H1 (cell line): Measurements from ENCODE around the gene RFT1. TPM values are rescaled to one million over a fixed set of nuclear protein-coding genes. Genes with fewer than 3 reads are reported as not detected.

Experiments
- BRCA1 ChIP-seq: IDR thresholded peaks from 2 replicates; pipeline ENCODE4 v1.6.1; 2012; ENCODE audit warnings: low read depth, low read length, improper control_type of control experiment
- CTBP2 ChIP-seq: IDR thresholded peaks from 2 replicates; pipeline ENCODE4 v1.7.0; 2011; ENCODE audit warnings: borderline replicate concordance, mild to moderate bottlenecking, moderate library complexity, mixed read lengths, low read length; ENCODE audit not compliant: insufficient read depth, insufficient read length
- EZH2 ChIP-seq: fragments of 200-600 bp; sonication (generic); IDR thresholded peaks from 2 replicates; pipeline ENCODE4 v1.7.1; 2012; ENCODE audit warnings: low read depth, mild to moderate bottlenecking, moderate library complexity, low read length, inconsistent platforms; ENCODE audit not compliant: severe bottlenecking
- JUN ChIP-seq: IDR thresholded peaks from 2 replicates; pipeline ENCODE4 v1.6.1; 2011; ENCODE audit warnings: low read depth, mild to moderate bottlenecking, improper control_type of control experiment, low read length
- JUND ChIP-seq: IDR thresholded peaks from 2 replicates; pipeline ENCODE4 v1.6.1; 2011; ENCODE audit warnings: mild to moderate bottlenecking, improper control_type of control experiment, low read length
- POLR2A ChIP-seq, 2 experiments: IDR thresholded peaks; 1 replicate in 1 of 2; 2 replicates in 1 of 2; pipeline ENCODE4 v1.6.1; 2011; ENCODE audit warnings: low read depth in 2 of 2, low read length in 2 of 2, mild to moderate bottlenecking in 2 of 2; ENCODE audit errors: control extremely low read depth in 1 of 2
- SP4 ChIP-seq: IDR thresholded peaks from 2 replicates; pipeline ENCODE4 v1.6.1; 2012; ENCODE audit warnings: low read length, inconsistent platforms
- TAF1 ChIP-seq: IDR thresholded peaks from 2 replicates; pipeline ENCODE4 v1.6.1; 2011; ENCODE audit warnings: mild to moderate bottlenecking, low read depth, low read length
- TCF12 ChIP-seq: IDR thresholded peaks from 2 replicates; pipeline ENCODE4 v1.6.1; 2011; ENCODE audit warnings: low read depth, mild to moderate bottlenecking, low read length
- polyA plus RNA-seq, 7 experiments: library from polyadenylated mRNA; depleted of rRNA in 3 of 7; stranded (reverse) in 5 of 7; unstranded in 2 of 7; fragments of >200 nt in 5 of 7; fragments of 200-250 nt in 2 of 7; gene quantifications; 1 replicate in 5 of 7; 2 replicates in 1 of 7; 4 replicates in 1 of 7; pipeline versions ENCODE4 v1.2.1 to v1.2.3, GENCODE V29; 2011 to 2013; ENCODE audit warnings: missing spikeins in 2 of 7, mixed read lengths in 2 of 7
- total RNA-seq: library from RNA; stranded (reverse); fragmentation: NEBNext Ultra II Directional; extraction: Animal tissue kit (Norgen Biotek cat#: 25700); gene quantifications from 2 replicates; pipeline ENCODE4 v1.2.1, GENCODE V29; 2021
- TF ChIP-seq, protein P1 (sequence below): fragments of 300-600 bp; sonication (generic); IDR thresholded peaks from 2 replicates; pipeline ENCODE4 v1.7.1; 2012; ENCODE audit warnings: low read length, moderate library complexity, mild to moderate bottlenecking, inconsistent platforms; ENCODE audit not compliant: insufficient replicate concordance

The RFT1 gene
- total and polyA plus RNA-seq, 2 of the 8 experiments (the other 6 are each of a cell fraction or from before 2014, with no cell fraction given): 27.7 to 42.4 TPM

DNA sequence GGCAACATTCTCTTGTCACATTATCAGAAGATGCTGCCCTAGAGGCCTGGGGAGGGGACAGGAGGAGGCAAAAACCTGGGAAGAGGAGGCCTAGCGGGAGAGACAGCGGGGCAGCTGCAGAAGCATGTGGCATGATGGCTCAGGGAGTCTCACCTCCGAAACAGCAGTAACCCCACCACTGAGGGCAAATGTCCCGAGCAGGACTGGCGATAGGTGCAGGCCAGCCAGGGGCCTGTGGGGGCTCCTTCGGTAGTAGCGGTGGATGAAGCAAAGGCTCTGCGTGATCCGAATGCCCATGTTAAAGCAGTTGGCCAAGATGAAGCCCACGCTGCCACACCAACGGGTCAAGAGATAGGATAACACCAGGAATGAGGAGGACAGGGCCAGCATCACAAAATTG is 38.0 kb downstream of the RFT1 start (continued):
- TF ChIP-seq, protein P1, sequence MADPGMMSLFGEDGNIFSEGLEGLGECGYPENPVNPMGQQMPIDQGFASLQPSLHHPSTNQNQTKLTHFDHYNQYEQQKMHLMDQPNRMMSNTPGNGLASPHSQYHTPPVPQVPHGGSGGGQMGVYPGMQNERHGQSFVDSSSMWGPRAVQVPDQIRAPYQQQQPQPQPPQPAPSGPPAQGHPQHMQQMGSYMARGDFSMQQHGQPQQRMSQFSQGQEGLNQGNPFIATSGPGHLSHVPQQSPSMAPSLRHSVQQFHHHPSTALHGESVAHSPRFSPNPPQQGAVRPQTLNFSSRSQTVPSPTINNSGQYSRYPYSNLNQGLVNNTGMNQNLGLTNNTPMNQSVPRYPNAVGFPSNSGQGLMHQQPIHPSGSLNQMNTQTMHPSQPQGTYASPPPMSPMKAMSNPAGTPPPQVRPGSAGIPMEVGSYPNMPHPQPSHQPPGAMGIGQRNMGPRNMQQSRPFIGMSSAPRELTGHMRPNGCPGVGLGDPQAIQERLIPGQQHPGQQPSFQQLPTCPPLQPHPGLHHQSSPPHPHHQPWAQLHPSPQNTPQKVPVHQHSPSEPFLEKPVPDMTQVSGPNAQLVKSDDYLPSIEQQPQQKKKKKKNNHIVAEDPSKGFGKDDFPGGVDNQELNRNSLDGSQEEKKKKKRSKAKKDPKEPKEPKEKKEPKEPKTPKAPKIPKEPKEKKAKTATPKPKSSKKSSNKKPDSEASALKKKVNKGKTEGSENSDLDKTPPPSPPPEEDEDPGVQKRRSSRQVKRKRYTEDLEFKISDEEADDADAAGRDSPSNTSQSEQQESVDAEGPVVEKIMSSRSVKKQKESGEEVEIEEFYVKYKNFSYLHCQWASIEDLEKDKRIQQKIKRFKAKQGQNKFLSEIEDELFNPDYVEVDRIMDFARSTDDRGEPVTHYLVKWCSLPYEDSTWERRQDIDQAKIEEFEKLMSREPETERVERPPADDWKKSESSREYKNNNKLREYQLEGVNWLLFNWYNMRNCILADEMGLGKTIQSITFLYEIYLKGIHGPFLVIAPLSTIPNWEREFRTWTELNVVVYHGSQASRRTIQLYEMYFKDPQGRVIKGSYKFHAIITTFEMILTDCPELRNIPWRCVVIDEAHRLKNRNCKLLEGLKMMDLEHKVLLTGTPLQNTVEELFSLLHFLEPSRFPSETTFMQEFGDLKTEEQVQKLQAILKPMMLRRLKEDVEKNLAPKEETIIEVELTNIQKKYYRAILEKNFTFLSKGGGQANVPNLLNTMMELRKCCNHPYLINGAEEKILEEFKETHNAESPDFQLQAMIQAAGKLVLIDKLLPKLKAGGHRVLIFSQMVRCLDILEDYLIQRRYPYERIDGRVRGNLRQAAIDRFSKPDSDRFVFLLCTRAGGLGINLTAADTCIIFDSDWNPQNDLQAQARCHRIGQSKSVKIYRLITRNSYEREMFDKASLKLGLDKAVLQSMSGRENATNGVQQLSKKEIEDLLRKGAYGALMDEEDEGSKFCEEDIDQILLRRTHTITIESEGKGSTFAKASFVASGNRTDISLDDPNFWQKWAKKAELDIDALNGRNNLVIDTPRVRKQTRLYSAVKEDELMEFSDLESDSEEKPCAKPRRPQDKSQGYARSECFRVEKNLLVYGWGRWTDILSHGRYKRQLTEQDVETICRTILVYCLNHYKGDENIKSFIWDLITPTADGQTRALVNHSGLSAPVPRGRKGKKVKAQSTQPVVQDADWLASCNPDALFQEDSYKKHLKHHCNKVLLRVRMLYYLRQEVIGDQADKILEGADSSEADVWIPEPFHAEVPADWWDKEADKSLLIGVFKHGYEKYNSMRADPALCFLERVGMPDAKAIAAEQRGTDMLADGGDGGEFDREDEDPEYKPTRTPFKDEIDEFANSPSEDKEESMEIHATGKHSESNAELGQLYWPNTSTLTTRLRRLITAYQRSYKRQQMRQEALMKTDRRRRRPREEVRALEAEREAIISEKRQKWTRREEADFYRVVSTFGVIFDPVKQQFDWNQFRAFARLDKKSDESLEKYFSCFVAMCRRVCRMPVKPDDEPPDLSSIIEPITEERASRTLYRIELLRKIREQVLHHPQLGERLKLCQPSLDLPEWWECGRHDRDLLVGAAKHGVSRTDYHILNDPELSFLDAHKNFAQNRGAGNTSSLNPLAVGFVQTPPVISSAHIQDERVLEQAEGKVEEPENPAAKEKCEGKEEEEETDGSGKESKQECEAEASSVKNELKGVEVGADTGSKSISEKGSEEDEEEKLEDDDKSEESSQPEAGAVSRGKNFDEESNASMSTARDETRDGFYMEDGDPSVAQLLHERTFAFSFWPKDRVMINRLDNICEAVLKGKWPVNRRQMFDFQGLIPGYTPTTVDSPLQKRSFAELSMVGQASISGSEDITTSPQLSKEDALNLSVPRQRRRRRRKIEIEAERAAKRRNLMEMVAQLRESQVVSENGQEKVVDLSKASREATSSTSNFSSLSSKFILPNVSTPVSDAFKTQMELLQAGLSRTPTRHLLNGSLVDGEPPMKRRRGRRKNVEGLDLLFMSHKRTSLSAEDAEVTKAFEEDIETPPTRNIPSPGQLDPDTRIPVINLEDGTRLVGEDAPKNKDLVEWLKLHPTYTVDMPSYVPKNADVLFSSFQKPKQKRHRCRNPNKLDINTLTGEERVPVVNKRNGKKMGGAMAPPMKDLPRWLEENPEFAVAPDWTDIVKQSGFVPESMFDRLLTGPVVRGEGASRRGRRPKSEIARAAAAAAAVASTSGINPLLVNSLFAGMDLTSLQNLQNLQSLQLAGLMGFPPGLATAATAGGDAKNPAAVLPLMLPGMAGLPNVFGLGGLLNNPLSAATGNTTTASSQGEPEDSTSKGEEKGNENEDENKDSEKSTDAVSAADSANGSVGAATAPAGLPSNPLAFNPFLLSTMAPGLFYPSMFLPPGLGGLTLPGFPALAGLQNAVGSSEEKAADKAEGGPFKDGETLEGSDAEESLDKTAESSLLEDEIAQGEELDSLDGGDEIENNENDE: no peak
- no peak for TF ChIP-seq BRCA1
- TF ChIP-seq TAF1: no peak
- TF ChIP-seq SP4: no peak
- no peak for TF ChIP-seq CTBP2
- TF ChIP-seq JUN: no peak
- TF ChIP-seq EZH2: no peak
- no peak for TF ChIP-seq TCF12
- TF ChIP-seq POLR2A (IDR thresholded peaks at IDR 0.05; ENCODE audit: control extremely low read depth in 1 of 2, low read depth in 2 of 2, low read length in 2 of 2): no peak
- TF ChIP-seq JUND: no peak
